ENCODE measurements around the gene TMTC2. TPM values are rescaled to one million over a fixed set of nuclear protein-coding genes. Genes with fewer than 3 reads are reported as not detected.

Gene TMTC2
- total and polyA plus RNA-seq, 2 experiments from 2014 or later = 0.36 to 5.6 TPM

GRCh38 chr12:83059107-83059506 is 372.4 kb downstream of the TMTC2 start:
- 91 to 92% methylated on average over 6 of the region's 6 CpGs for WGBS, 2 experiments (ENCODE audit: low coverage in 1 of 2, low lambda C conversion rate in 2 of 2, missing lambda C conversion rate in 2 of 2)
- in situ Hi-C loops (cut with MboI) = no loop called here
- no peak overlapping the region for H3K9ac ChIP-seq
- H4K20me1 ChIP-seq (ENCODE audit: insufficient read depth) = no peaks in the 10 kb centered on the region
- H3K4me3 ChIP-seq = no peak overlapping the region
- no peaks in the 10 kb centered on the region for H3F3A ChIP-seq (ENCODE audit: insufficient read depth)
- DNase-seq = no peak
- H3K36me3 ChIP-seq (ENCODE audit: low read depth) = no peaks in the 10 kb centered on the region
- H3K79me2 ChIP-seq (ENCODE audit: insufficient read depth) = no peaks in the 10 kb centered on the region
- H3K27ac ChIP-seq = no peak overlapping the region
- no peak overlapping the region for H3K4me2 ChIP-seq (ENCODE audit: unreplicated experiment)
- TF ChIP-seq EZH2phosphoT487 (IDR thresholded peaks at IDR 0.05; ENCODE audit: insufficient read depth, low read depth) = no peak
- no peak for TF ChIP-seq EZH2 (IDR thresholded peaks at IDR 0.05; ENCODE audit: insufficient read depth, poor library complexity, severe bottlenecking)
- no peaks in the 10 kb centered on the region for H3K9me3 ChIP-seq (ENCODE audit: low read depth)
- H2AFZ ChIP-seq = no peak overlapping the region
- H3K27me3 ChIP-seq (replicated peaks; ENCODE audit: insufficient read depth) = no peaks in the 10 kb centered on the region
- no peaks in the 10 kb centered on the region for H3K4me1 ChIP-seq (ENCODE audit: insufficient read depth)
- H3K9me2 ChIP-seq (ENCODE audit: insufficient read depth) = no peaks in the 10 kb centered on the region

- Histone ChIP-seq H3K4me2 (ENCODE audit: unreplicated experiment) (no peak overlapping the region), H3K4me3 (no peak overlapping the region), H3K36me3 (ENCODE audit: low read depth) (no peaks in the 10 kb centered on the region), H4K20me1 (ENCODE audit: insufficient read depth) (no peaks in the 10 kb centered on the region), H3K27me3 (replicated peaks; ENCODE audit: insufficient read depth) (no peaks in the 10 kb centered on the region), H3F3A (ENCODE audit: insufficient read depth) (no peaks in the 10 kb centered on the region), H3K9me3 (ENCODE audit: low read depth) (no peaks in the 10 kb centered on the region), H3K27ac (no peak overlapping the region), H3K4me1 (ENCODE audit: insufficient read depth) (no peaks in the 10 kb centered on the region), H3K9me2 (ENCODE audit: insufficient read depth) (no peaks in the 10 kb centered on the region; the same call in 1 of the 2 replicates), H3K79me2 (ENCODE audit: insufficient read depth) (no peaks in the 10 kb centered on the region), H3K9ac (no peak overlapping the region), H2AFZ (no peak overlapping the region)
- TF ChIP-seq EZH2phosphoT487 (IDR thresholded peaks at IDR 0.05; ENCODE audit: insufficient read depth, low read depth) (no peak), EZH2 (IDR thresholded peaks at IDR 0.05; ENCODE audit: insufficient read depth, poor library complexity, severe bottlenecking) (no peak)
- 73 to 92% methylated on average over 1 of the region's 1 CpG for WGBS, 2 experiments (ENCODE audit: low coverage in 1 of 2, low lambda C conversion rate in 2 of 2, missing lambda C conversion rate in 2 of 2)
- in situ Hi-C loops (cut with MboI) = no loop called here
- DNase-seq = no peak
Measured at GRCh38 chr12:83065562-83065961, 378.9 kb downstream of the TMTC2 start.

GRCh38 chr12:83067981-83068380 is 381.3 kb downstream of the TMTC2 start:
- H3K36me3 ChIP-seq (ENCODE audit: low read depth) = no peaks in the 10 kb centered on the region
- H3K4me3 ChIP-seq = no peak overlapping the region
- in situ Hi-C loops (cut with MboI) = no loop called here
- H3K9me3 ChIP-seq (ENCODE audit: low read depth) = no peaks in the 10 kb centered on the region
- H2AFZ ChIP-seq = no peak overlapping the region
- no peaks in the 10 kb centered on the region for H3K4me1 ChIP-seq (ENCODE audit: insufficient read depth)
- no peaks in the 10 kb centered on the region for H3K79me2 ChIP-seq (ENCODE audit: insufficient read depth)
- no peak for DNase-seq
- H4K20me1 ChIP-seq (ENCODE audit: insufficient read depth) = no peaks in the 10 kb centered on the region
- no peaks in the 10 kb centered on the region for H3F3A ChIP-seq (ENCODE audit: insufficient read depth)
- no peaks in the 10 kb centered on the region; the same call in 1 of the 2 replicates for H3K9me2 ChIP-seq (ENCODE audit: insufficient read depth)
- no peak for TF ChIP-seq EZH2phosphoT487 (IDR thresholded peaks at IDR 0.05; ENCODE audit: insufficient read depth, low read depth)
- TF ChIP-seq EZH2 (IDR thresholded peaks at IDR 0.05; ENCODE audit: insufficient read depth, poor library complexity, severe bottlenecking) = no peak
- no peak overlapping the region for H3K27ac ChIP-seq
- H3K9ac ChIP-seq = no peak overlapping the region
- no peaks in the 10 kb centered on the region for H3K27me3 ChIP-seq (replicated peaks; ENCODE audit: insufficient read depth)
- no peak overlapping the region for H3K4me2 ChIP-seq (ENCODE audit: unreplicated experiment)

GRCh38 chr12:83074358-83074894 is 387.7 kb downstream of the TMTC2 start:
- Histone ChIP-seq H3K4me3 (no peak overlapping the region), H3K9ac (no peak overlapping the region), H3K9me2 (ENCODE audit: insufficient read depth) (no peaks in the 10 kb centered on the region), H3K27me3 (replicated peaks; ENCODE audit: insufficient read depth) (no peaks in the 10 kb centered on the region), H4K20me1 (ENCODE audit: insufficient read depth) (no peaks in the 10 kb centered on the region), H3K79me2 (ENCODE audit: insufficient read depth) (no peaks in the 10 kb centered on the region), H3K9me3 (ENCODE audit: low read depth) (no peaks in the 10 kb centered on the region), H2AFZ (no peak overlapping the region), H3K36me3 (ENCODE audit: low read depth) (no peaks in the 10 kb centered on the region), H3F3A (ENCODE audit: insufficient read depth) (no peaks in the 10 kb centered on the region), H3K4me1 (ENCODE audit: insufficient read depth) (no peaks in the 10 kb centered on the region), H3K4me2 (ENCODE audit: unreplicated experiment) (no peak overlapping the region), H3K27ac (no peak overlapping the region)
- peak; percentile 2 for DNase-seq
- in situ Hi-C loops (cut with MboI) = no loop called here
- WGBS, 2 experiments (ENCODE audit: low coverage in 1 of 2, low lambda C conversion rate in 2 of 2, missing lambda C conversion rate in 2 of 2) = 72 to 78% methylated on average over 6 of the region's 6 CpGs
- no peak for TF ChIP-seq EZH2phosphoT487 (IDR thresholded peaks at IDR 0.05; ENCODE audit: insufficient read depth, low read depth)
- no peak for TF ChIP-seq EZH2 (IDR thresholded peaks at IDR 0.05; ENCODE audit: insufficient read depth, poor library complexity, severe bottlenecking)

GRCh38 chr12:83075471-83075870 is 388.8 kb downstream of the TMTC2 start:
- no peaks in the 10 kb centered on the region for H3K9me2 ChIP-seq (ENCODE audit: insufficient read depth)
- no peak for DNase-seq
- no peaks in the 10 kb centered on the region for H3K27me3 ChIP-seq (replicated peaks; ENCODE audit: insufficient read depth)
- H3K27ac ChIP-seq = no peak overlapping the region
- WGBS, 2 experiments (ENCODE audit: low coverage in 1 of 2, low lambda C conversion rate in 2 of 2, missing lambda C conversion rate in 2 of 2) = 70 to 71% methylated on average over 1 of the region's 1 CpG
- H3K9ac ChIP-seq = no peak overlapping the region
- H3K4me2 ChIP-seq (ENCODE audit: unreplicated experiment) = no peak overlapping the region
- H3K9me3 ChIP-seq (ENCODE audit: low read depth) = no peaks in the 10 kb centered on the region
- H2AFZ ChIP-seq = no peak overlapping the region
- H3F3A ChIP-seq (ENCODE audit: insufficient read depth) = no peaks in the 10 kb centered on the region
- in situ Hi-C loops (cut with MboI) = no loop called here
- no peaks in the 10 kb centered on the region for H3K79me2 ChIP-seq (ENCODE audit: insufficient read depth)
- no peaks in the 10 kb centered on the region for H3K4me1 ChIP-seq (ENCODE audit: insufficient read depth)
- no peak overlapping the region for H3K4me3 ChIP-seq
- no peaks in the 10 kb centered on the region for H4K20me1 ChIP-seq (ENCODE audit: insufficient read depth)
- no peaks in the 10 kb centered on the region for H3K36me3 ChIP-seq (ENCODE audit: low read depth)
- no peak for TF ChIP-seq EZH2phosphoT487 (IDR thresholded peaks at IDR 0.05; ENCODE audit: insufficient read depth, low read depth)
- TF ChIP-seq EZH2 (IDR thresholded peaks at IDR 0.05; ENCODE audit: insufficient read depth, poor library complexity, severe bottlenecking) = no peak

Data from GM23248 (cell line).